ENCODE measurements around the gene FBRSL1.
A peak's percentile ranks its signal among the peaks of the same experiment; 100 is the strongest.

The FBRSL1 gene

DNA sequence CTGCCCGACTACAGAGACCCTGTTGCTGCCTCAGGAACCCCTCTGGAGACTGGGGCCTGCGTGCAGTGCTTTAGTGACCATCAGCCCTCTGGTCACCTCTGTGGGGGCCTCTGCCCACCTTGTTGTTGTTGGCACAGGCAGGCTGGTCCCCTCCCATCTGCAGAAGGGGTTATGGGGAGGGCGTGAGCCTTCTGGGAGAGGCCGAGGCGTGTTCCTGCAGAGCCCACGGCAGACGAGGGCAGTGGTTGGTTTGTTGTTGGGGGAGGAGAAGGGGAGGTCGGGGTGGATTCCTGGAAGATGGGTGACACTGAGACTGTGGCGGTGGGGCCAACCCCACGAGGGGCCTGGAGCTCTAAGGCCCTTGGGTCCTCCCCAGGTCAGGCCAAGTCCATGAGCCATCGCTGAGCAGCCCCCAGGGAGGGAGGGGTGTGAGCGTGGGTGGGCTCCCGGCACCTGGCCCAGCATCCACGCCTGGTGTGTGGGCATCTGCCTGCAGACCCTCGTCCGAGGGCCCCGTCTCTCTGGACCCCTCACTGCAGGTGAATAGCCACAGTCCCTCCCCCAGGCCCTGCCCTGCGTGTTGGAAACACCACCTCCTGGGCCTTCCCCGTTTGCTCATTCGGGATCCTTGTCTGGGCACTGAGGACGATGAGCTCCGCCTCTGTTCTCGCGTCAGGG is 23.6 kb downstream of the FBRSL1 start:
- no peak for DNase-seq

DNA sequence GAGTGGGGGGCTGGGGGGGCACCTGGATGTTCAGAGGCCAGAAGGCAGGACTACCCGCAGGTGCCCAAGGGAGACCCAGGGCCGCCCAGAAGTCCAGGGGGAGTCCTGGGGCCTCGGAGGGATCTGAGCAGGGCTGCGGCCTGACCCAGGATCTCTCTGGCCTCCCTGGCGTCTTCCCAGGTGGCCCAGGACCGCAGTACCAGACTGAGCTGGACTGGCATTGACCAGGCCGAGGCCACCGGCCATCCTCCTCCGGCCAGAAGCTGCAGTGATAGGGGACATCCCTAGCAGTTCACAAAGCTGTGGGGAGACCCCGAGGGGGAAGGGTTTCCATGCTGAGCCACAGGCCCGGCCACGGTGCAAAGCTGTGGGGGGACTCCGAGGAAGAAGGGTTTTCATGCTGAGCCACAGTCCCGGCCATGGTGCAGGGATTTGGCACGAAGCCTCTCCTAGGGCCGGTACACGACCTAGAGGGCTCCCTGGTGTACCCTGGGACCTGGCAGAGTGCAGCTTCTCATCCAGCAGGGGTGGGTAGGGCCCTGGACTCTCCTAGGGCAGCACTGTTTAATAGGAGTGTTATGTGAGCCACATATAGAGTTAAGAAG is 24.4 kb downstream of the FBRSL1 start:
- DNase-seq: no peak

DNA sequence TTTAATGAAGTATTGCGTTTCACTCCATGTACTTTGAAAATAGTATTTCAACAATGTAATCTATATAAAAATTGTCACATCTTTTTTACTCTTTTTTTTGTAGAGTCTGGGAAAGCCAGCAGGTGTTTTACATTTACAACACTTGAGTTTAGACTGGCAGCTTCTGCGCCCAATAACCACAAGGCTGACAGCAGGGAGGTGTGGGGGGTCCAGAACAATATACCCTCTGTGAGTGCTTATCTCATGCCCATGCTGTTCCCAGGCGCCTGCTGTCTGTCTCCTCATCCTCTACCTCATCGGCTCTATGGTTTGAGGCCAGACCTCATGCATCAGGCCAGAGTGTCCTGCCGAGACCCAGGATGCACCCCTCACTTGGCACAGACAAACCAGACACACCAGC is 24.9 kb downstream of the FBRSL1 start:
- no peak for DNase-seq

DNA sequence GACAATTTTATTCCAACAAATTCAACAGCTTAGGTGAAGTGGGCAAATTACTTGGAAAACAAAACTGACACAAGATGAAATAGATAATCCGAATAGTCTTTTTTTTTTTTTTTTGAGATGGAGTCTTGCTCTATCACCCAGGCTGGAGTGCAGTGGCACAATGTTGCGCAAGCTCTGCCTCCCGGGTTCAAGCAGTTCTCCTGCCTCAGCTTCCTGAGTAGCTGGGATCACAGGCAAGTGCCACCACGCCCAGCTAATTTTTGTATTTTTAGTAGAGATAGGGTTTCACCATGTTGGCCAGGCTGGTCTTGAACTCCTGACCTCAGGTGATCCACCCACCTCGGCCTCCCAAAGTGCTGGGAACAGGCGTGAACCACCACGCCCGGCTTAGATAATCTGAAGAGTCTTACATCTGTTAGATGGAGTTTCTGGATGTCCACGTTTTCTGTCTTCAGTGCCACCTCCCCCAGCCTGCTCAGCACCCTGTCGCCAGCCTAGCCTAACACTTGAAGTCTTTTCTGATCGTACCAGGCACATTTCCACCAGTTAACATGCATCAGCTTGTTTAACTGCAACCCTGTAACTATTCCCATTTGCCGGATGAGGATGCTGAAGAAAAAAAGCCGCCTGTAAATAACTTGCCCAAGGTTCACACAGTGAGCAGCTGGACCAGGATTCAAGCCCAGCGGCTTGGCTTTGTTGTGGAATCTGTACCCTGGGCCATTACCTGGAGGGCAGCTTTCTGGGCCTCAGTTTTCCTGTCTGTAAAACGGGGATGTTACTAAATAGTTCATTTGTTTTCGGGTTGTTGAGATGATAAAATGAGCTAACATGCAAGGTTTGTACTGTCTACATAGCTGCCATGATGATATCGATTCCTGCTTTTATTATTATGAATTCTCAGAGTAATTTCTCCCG is 26.4 kb downstream of the FBRSL1 start:
- DNase-seq: no peak

DNA sequence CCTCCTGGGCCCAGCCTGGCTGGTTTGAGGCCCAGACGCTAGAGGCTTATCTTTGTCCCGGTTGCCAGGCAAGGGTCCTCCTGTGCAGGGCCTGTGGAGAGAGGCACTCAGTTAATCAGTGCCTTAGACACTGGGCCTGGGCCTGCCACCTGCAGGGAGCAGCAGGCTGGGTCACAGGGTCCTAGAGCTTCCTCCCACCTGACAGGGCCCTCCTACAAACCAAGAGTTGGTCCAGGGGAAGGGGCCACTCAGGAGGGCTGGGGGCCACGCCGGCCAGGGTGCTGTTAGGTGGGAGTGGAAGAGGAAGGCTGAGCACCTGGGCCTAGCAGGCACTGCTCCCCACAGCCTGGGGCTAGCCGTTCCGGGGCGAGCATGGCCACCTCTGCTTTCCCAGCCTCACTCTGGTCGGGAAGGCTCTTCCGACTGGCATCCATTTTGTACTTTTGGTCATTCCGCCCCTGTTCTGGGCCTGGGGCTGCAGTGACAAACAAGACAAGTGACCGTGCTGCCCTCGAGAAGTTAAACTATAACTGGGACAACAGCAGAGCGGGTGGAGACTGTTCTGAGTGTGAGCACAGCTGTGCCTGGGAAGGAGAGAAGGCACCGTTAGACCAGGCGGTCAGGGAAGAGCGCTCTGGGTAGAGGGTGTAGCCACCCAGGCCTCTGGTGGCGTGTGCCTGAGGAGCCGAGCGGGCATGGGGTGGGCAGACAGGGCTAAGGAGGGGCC is 27.2 kb downstream of the FBRSL1 start:
- DNase-seq: no peak

DNA sequence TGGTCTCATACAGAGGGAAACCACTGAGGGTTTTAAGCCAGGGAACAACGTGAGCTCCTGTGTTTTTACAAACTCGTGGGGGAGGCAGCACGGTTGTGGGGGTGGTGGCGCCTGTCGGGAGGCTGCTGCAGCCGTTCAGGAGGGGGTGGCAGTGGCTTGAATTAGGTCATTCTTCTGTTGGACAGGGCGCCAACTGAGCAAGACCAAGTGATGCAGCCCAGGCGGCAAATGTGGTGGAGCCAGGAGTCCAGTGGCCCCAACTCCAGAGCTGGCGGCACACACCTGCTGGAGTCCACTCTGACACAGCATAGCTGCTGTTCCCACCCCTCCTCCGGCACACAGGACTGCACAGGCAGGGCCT is 27.8 kb downstream of the FBRSL1 start:
- DNase-seq: no peak

DNA sequence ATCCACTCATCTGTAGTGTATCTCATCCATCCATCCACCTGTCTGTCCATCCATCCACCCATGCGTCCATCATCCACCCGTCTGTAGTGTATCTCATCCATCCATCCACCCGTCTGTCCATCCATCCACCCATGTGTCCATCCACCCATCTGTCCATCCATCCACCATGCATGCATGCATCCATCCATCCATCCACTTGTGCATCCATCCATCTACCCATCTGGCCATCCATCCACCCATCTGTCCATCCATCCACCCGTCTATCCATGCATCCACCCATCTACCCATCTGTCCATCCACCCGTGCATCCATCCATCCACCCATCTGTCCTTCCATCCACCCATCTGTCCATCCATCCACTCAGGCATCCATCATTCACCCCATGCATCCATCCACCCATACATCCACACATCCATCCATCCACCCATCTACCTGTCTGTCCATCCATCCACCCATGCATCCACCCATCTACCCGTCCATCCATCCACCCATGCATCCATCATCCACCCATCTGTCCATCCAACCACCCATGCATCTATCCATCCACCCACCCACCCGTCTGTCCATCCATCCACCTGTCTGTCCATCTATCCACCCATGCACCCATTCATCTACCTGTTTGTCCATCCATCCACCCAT is 28.5 kb downstream of the FBRSL1 start:
- DNase-seq: no peak

DNA sequence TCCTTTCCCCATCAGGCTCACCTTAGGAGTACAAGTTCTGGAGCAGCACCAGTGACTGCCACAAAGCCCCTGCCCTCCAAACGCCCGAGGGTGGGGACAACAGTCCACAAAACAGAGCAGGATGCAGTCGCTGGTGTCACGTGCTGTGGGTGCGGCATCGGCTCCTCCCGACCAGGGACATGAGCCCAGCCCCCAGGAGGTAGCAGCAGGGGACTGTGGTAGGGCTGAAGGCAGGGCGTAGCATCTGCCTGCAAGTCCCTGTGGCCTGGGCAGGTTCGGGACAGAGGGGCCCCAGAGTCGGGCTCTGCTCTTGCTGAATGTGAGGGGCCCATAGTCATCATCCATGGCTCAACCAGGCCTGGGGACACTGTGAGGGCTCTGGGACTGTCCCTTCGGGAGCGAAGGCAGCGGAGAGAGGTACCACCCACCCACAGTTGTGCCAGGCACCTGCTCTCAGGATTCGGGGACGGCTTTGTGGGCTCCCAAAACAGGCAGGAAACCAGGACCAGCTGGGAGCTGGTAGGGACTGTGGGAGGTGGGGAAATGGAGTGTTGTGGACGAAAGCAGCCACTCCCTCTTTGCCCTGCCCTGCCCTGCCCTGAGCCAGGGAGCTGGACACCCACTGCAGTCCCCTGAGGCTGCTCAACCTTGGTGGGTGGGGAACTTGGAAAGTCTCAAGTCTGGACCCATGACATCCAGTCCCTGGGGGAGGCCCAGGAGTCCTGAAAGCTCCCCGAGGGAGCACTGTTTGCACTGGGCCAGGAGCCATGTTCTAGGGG is 30.7 kb downstream of the FBRSL1 start:
- DNase-seq: no peak

DNA sequence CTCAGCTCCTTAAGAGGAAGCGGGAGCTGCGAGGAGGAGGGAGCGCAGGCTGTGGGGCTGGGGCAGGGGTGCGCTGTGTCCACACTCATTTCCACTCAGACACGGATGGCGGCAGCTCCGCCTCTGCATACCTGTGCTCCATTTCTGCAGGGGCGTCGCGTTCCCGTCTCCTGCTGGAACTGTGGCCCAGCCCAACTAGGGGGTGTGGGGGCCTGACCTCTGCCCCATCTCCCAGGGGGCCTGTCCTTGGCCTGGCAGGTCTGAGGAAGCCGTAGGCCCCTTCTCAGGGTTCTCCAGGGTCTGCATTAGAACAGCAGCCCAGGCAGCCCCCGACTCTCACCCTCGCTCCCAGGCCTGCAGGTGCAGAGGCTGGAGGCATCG is 31.2 kb downstream of the FBRSL1 start:
- DNase-seq: no peak

DNA sequence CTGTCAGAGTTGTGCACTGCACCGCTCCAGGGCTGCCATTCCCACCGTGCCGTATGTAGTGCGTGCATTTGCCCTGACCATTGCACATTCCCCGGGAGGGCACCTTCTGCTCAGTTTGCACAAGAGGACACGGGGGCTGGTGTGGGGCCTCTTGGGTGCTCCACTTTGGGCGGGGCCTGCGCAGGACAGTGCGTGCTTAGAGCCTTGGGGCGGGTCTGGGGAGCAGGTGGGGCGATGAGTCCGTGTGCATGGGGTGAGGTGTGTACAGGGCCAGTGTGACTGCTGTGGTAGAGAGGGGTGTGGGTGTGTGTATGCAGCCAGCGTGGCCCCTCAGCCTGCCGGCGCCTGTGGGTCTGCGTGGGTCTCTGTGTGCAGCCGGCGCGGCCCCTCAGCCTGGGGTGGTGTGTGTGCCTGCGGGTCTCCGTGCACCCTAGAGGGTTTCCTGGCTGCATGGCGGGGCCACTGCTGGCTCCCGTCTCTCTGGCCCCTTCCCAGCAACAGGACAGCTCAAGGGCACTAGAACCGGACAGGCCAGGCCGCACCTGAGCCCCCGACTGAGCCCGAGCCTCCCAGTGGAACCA is 31.9 kb downstream of the FBRSL1 start:
- DNase-seq: no peak

DNA sequence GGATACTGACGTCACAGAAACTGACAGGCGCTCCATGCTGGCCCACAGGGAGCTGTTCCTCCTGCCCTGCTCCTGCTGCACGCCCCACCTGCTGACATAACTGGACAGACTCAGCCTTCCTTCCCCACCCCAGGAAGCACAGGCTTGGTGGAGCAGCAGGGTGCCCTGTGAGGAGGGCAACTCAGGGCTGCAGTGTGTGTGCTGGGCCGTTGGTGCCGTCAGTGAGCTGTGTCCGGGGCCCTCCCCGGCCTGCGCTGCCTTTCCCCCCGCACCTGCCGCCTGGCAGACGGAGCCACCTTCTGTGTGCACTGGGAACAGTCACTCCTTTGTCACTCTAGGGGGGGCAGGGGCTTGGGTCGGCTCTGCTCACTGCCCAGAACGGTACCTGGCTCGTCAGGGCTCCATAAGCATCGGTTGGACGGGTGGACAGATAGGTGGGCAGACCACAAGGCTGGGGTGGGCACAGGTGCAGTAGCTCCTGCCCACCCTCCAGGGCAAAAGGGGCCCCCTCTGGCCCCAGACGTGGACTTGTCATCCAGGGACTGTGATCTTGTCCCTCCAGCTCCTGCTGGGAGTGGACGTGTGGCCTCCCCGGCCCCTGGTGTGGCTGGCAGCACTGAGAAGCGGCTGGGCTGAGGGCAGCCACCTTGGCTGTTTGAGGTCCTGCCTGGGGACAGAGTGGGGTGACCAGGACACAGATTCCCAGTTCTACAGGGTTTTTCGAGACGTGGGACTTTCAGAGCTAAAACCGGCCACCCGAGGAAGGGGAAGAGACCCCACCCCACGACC is 32.8 kb downstream of the FBRSL1 start:
- DNase-seq: no peak

DNA sequence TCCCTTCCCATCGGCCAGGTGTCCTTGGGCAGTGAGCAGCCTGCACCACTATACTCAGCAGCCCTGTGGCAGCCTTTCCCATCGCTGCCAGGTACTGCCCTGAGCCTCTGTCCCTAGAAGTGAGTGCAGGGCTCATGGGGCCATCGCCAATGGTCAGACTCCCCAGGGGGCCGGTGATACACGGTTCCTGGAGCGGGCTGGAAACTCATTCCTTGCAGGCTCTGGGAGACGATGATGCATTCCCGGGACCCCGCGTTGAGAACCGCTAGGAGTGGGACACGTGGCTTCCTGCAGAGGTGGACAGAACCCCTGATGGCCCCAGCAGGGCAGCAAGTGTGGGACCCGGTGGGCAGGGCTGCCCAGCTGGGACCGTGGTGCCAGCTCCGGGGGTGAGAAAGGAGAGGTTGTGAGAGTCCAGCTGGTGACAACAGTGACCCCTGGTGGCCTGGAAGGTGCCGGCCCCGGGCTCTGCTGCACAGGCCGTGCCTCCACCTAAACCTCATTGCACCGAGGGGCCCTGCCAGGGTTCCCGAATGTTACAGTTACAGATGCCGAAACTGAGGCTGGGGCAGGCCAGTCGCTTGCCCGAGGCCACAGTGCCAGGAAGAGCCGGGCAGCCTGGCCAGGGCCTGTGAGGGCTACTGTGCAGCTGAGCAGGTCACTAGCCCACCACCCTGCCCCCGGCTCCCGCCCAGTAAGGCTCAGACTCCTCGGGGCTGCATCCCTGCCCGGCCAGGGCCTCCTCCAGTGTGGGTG is 33.8 kb downstream of the FBRSL1 start:
- DNase-seq: peak; percentile 72

DNA sequence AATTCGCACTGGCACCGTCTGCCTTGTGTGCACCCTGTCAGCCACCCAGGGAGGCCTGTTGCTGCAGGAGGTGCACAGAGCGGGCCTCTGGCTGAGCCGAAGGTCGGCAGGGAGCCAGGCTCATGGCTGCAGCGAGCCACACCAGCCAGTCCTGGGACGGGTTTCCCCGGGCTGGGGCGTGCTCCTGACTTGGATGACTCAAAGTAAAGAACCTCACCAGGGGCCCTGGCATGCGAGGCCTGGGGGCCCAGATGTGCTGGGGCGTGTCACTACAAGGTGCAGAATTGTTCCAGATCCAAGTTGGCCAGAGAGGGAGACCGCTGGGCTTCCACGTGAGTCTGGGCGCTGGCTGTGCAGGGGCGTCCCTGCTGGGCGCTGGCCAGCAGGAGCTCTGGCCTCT is 34.5 kb downstream of the FBRSL1 start:
- no peak for DNase-seq

DNA sequence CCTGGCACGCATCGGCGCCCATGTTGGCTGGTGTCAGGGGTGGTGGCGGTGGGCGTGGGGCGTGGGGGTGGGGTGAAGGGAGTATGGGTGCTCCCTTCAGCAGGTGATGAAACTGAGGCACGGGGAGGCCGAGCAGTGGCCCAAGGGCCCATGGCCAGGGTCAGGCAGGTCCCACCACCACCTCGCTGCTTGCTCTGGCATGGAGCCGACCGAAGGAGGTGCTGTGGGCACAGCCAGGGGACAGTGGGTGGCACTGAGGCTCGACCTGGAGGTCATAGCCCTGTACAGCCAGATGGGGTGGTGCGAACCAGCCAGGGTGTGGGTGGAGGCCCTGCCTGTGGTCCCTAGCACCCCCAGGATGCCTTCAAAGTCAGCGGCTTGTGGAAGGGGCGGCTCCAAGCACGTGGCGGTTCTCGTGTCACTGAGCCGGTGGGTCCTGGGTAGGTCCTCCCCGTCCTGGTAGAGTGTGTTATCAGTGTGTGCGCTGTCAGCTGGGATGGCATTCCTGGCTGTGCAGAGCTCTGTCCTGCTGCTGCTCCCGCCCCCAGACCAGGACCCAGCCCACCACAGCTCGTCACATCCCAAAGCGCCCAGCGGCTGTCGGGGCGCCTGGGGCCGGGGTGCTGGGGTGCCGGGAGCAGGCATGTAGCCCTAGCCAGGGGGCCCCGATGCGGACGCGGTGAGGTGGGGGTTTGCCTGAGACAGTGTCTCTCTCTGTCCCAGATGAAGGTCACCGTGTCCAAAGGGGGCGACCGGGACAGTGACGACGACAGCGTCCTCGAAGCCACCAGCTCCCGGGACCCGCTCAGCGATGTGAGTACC is 35.3 kb downstream of the FBRSL1 start:
- no peak for DNase-seq

DNA sequence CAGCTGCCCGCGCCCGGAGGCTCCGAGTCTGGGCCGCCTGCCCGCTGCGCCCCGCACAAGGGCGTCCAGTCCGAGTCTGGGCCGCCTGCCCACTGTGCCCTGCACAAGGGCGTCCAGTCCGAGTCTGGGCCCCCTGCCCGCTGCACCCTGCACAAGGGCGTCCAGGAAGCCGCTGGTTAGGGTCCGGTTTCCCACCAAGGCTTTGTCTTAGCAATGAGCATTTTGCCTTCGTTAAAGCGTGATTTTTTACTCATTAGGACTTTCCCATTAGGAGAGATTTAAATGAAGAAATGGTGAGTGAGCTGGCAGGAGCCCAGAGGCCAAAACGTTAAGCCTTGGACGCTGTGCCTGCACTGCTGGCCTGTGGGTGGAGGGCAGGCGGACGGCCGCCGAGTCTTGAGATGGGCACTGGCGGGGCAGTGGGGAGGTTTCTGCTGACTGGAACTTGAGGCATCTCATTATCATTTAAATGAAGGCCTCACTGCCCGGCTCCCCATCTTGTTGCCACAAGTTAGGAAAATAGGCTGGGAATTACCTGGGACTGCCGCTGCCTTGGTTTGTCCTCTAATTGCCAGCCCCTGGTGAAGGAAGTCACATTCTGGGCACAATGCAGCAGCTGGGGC is 36.0 kb downstream of the FBRSL1 start:
- DNase-seq: no peak

DNA sequence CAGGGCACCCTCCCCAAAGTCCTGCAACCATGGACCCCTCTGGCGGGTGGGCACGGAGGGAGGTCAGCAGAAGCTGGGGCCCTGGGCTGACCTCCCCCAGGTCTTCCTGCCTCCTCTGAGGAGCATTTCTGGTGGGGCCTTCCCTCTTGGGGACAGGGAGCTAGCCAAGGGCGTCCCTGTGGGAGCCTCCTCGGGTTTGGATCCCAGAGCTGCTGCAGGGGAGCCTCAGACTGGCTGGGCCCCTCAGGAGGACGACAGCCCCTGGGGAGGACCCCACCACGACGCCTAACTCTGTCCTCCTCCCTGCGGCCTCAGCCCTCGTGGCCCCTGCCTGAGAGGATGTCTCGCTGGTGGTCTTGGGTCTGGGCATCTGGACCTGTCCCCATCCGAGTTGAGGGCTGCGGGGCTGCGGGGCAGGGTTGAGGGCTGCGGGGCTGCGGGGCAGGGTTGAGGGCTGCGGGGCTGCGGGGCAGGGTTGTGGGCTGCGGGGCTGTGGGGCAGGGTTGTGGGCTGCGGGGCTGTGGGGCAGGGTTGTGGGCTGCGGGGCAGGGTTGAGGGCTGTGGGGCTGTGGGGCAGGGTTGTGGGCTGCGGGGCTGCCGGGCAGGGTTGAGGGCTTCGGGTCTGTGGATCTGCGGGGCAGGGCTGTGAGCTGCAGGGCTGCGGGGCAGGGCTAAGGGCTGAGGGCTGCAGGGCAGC is 37.4 kb downstream of the FBRSL1 start:
- DNase-seq: no peak

DNA sequence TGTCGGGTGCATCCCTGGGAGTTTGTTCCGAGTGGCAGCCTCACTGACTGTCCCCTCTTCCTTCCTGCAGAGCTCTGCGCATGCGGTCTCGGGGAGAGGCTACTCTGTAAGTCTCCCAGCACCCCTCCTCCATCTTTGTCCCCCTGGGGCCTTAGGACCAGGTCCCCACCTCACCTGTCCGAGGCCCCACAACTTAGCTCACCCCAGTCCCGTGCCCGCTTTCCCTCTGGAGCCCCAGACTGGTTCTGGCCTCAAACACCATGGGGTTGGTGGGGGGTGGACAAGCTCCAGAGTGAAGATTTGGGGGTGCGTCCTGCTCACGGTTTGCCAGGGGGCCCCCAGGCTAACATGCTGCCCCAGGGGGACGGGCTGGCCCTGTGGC is 37.9 kb downstream of the FBRSL1 start:
- no peak for DNase-seq

DNA sequence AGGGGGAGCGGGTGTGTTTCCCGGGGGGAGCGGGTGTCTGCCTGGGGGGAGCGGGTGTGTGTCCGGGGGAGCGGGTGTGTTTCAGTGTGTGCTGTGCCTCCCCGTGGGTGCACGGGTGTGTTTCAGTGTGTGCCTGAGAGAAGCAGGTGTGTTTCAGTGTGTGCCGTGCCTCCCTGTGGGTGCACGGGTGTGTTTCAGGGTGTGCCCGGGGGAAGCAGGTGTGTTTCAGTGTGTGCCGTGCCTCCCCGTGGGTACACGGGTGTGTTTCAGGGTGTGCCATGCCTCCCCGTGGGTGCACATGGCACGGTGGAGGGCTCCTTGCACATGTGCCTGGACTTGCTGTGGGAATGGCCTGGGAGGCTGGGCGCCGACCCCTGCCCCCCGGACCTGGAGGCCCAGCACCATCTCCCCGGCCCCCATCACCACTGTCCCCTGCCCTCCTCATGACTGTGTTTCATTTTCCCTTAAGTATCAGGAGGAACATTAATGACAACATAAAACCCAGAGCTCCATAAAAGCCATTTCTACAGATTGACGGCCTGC is 38.7 kb downstream of the FBRSL1 start:
- DNase-seq: no peak
